Thymus (tissue), 11 donors: ENCODE results near the gene INO80E. TPM values are rescaled to one million over a fixed set of nuclear protein-coding genes. Genes with fewer than 3 reads are reported as not detected.
"Not testable (repeated sequence)": the region's sequence is repeated elsewhere in the genome, so short reads cannot be mapped to it uniquely, and the experiment has no call there.

Experiments
- DNase-seq, 9 donors: peaks; one replicate each; pipeline ENCODE4 v3.0.0-alpha.2; 2013; ENCODE audit warnings: low spot score in 9 of 9, low read depth in 6 of 9, missing footprints in 1 of 9
- H3K27ac ChIP-seq, 2 donors: one replicate each; pipeline ENCODE4 v1.5.1; 2013; ENCODE audit warnings: control low read depth in 1 of 2, low read depth in 1 of 2, low read length in 1 of 2, mild to moderate bottlenecking in 1 of 2, moderate library complexity in 1 of 2
- H3K27me3 ChIP-seq, 2 donors: one replicate each; pipeline ENCODE4 v1.5.1; 2013; ENCODE audit warnings: low read length in 1 of 2; ENCODE audit not compliant: control insufficient read depth in 2 of 2, insufficient read depth in 1 of 2
- H3K36me3 ChIP-seq, 2 donors: one replicate each; pipeline ENCODE4 v1.5.1; 2013; ENCODE audit warnings: low read length in 1 of 2, mild to moderate bottlenecking in 1 of 2, moderate library complexity in 1 of 2; ENCODE audit not compliant: control insufficient read depth in 2 of 2, insufficient read depth in 2 of 2
- H3K4me1 ChIP-seq, 2 donors: one replicate each; pipeline ENCODE4 v1.5.1; 2013; ENCODE audit warnings: low read length in 2 of 2; ENCODE audit not compliant: control insufficient read depth in 2 of 2, insufficient read depth in 2 of 2
- H3K4me3 ChIP-seq, 2 donors: one replicate each; pipeline ENCODE4 v1.5.1; 2013; ENCODE audit warnings: low read length in 2 of 2, control low read depth in 1 of 2, mild to moderate bottlenecking in 1 of 2
- H3K9me3 ChIP-seq, 2 donors: one replicate each; pipeline ENCODE4 v1.5.1; 2013; ENCODE audit warnings: low read length in 1 of 2, mild to moderate bottlenecking in 1 of 2; ENCODE audit not compliant: control insufficient read depth in 2 of 2, insufficient read depth in 1 of 2
- WGBS: extraction: QIAGEN DNeasy Blood & Tissue Kit; methylation state at CpG from one replicate; pipeline ENCODE4 v1.1.7; 2013; 5-methylcytosine and 5-hydroxymethylcytosine counted together
- polyA plus RNA-seq: library from polyadenylated mRNA; stranded (reverse); fragments of 200-250 nt; gene quantifications from one replicate; pipeline ENCODE4 v1.2.3, GENCODE V29; 2013
- total RNA-seq: library from RNA; stranded (reverse); fragments of 120-200 nt; gene quantifications from one replicate; pipeline ENCODE4 v1.2.4, GENCODE V29; 2013
- donor health status: healthy.

The INO80E gene
- total and polyA plus RNA-seq, 2 donors: 48.1 to 84.5 TPM

GRCh38 chr16:30010844-30011713 is 15.0 kb downstream of the INO80E start, which contains the start of gene DOC2A:
Gene DOC2A, minus strand, starts transcription at chr16:30011027. Its CDS starts 805 bp downstream, at chr16:30010222.
- 1% methylated on average over 98 of the region's 99 CpGs for WGBS
- Histone ChIP-seq H3K4me3 (peak within 1 kb of the TSS in 1 of 2 donors; percentile 53), H3K9me3 (peaks cover 1 to 10% of the 10 kb centered on the region in 2 donors), H3K27ac (no peak within 1 kb of the TSS), H3K27me3 (peaks cover 29 to 67% of the 10 kb centered on the region in 2 donors), H3K4me1 (peaks cover 7 to 12% of the 10 kb centered on the region in 2 donors), H3K36me3 (peaks cover under 1 to 5% of the 10 kb centered on the region in 2 donors)
- DNase-seq: peak in 1 of 9 donors; percentile 55

GRCh38 chr16:30011714-30012504 is 15.9 kb downstream of the INO80E start:
- peaks cover 0 to 5% of the 10 kb centered on the region in 2 donors for H3K36me3 ChIP-seq
- DNase-seq: no peak
- WGBS: 25% methylated on average over 31 of the region's 31 CpGs
- peak overlapping the region in 1 of 2 donors; percentile 53 for H3K4me3 ChIP-seq
- no peak overlapping the region for H3K27ac ChIP-seq
- H3K9me3 ChIP-seq: peaks cover 1 to 10% of the 10 kb centered on the region in 2 donors
- peaks cover 7 to 12% of the 10 kb centered on the region in 2 donors for H3K4me1 ChIP-seq
- peaks cover 29 to 74% of the 10 kb centered on the region in 2 donors for H3K27me3 ChIP-seq

- H3K4me1 ChIP-seq: peaks cover 7 to 12% of the 10 kb centered on the region in 2 donors
- H3K9me3 ChIP-seq: peaks cover 1 to 10% of the 10 kb centered on the region in 2 donors
- not testable (repeated sequence) for H3K36me3 ChIP-seq, DNase-seq, H3K27ac ChIP-seq, H3K4me3 ChIP-seq
- WGBS: 87% methylated on average over 14 of the region's 14 CpGs
- H3K27me3 ChIP-seq: peaks cover 29 to 74% of the 10 kb centered on the region in 2 donors
Measured at GRCh38 chr16:30012598-30012997, 16.6 kb downstream of the INO80E start.

GRCh38 chr16:30015450-30015849 is 19.4 kb downstream of the INO80E start:
- not testable (repeated sequence) for H3K36me3 ChIP-seq, DNase-seq, H3K9me3 ChIP-seq, H3K4me1 ChIP-seq, H3K27ac ChIP-seq, H3K4me3 ChIP-seq
- 98% methylated on average over 7 of the region's 7 CpGs for WGBS
- H3K27me3 ChIP-seq: peaks cover 20 to 62% of the 10 kb centered on the region in 2 donors

GRCh38 chr16:30016555-30017276 is 20.7 kb downstream of the INO80E start:
- Histone ChIP-seq H3K27ac (no peak overlapping the region), H3K36me3 (no peaks in the 10 kb centered on the region), H3K9me3 (peaks cover 1 to 9% of the 10 kb centered on the region in 2 donors), H3K4me1 (peaks cover 0 to 12% of the 10 kb centered on the region in 2 donors), H3K27me3 (peaks cover 8 to 62% of the 10 kb centered on the region in 2 donors), H3K4me3 (no peak overlapping the region)
- WGBS: 91% methylated on average over 8 of the region's 8 CpGs
- DNase-seq: no peak

GRCh38 chr16:30017277-30017656 is 21.2 kb downstream of the INO80E start:
- Histone ChIP-seq H3K4me3 (no peak overlapping the region), H3K27ac (no peak overlapping the region), H3K36me3 (no peaks in the 10 kb centered on the region), H3K4me1 (peaks cover 0 to 12% of the 10 kb centered on the region in 2 donors), H3K27me3 (peaks cover 3 to 57% of the 10 kb centered on the region in 2 donors), H3K9me3 (peaks cover 0 to 5% of the 10 kb centered on the region in 2 donors)
- 97% methylated on average over 2 of the region's 2 CpGs for WGBS
- DNase-seq: no peak

- not testable (repeated sequence) for H3K9me3 ChIP-seq, H3K4me3 ChIP-seq, DNase-seq, H3K27ac ChIP-seq, H3K36me3 ChIP-seq
- Histone ChIP-seq H3K27me3 (peaks cover 0 to 51% of the 10 kb centered on the region in 2 donors), H3K4me1 (peaks cover 0 to 12% of the 10 kb centered on the region in 2 donors)
- WGBS: 95% methylated on average over 4 of the region's 4 CpGs
Measured at GRCh38 chr16:30017937-30018336, 21.9 kb downstream of the INO80E start.

- WGBS: 88% methylated on average over 4 of the region's 4 CpGs
- H3K9me3 ChIP-seq: peaks cover 0 to 5% of the 10 kb centered on the region in 2 donors
- H3K27ac ChIP-seq: no peak overlapping the region
- H3K4me3 ChIP-seq: no peak overlapping the region
- peaks cover 0 to 51% of the 10 kb centered on the region in 2 donors for H3K27me3 ChIP-seq
- DNase-seq: no peak
- peaks cover 0 to 12% of the 10 kb centered on the region in 2 donors for H3K4me1 ChIP-seq
- H3K36me3 ChIP-seq: no peaks in the 10 kb centered on the region
Measured at GRCh38 chr16:30018731-30019158, 22.7 kb downstream of the INO80E start.
